DOHH2 (cell line): Measurements from ENCODE around the gene VPS13A.

Experiments
- H3F3A ChIP-seq: fragments of 200-600 bp; sonication (generic), shearing (Covaris generic); 2 replicates; pipeline ENCODE4 v1.6.0; 2016; ENCODE audit warnings: antibody characterized with exemption, mild to moderate bottlenecking; ENCODE audit not compliant: control insufficient read depth, insufficient read depth
- H3K27ac ChIP-seq: fragments of 200-600 bp; sonication (generic); 2 replicates; pipeline ENCODE4 v1.5.1; 2014; ENCODE audit warnings: low read depth, mild to moderate bottlenecking, low read length, moderate library complexity
- H3K27me3 ChIP-seq: fragments of 200-600 bp; sonication (generic); 2 replicates; pipeline ENCODE4 v1.6.1; 2014; ENCODE audit warnings: mild to moderate bottlenecking, low read length, mixed read lengths; ENCODE audit not compliant: control insufficient read depth
- H3K36me3 ChIP-seq: fragments of 200-600 bp; sonication (generic); 2 replicates; pipeline ENCODE4 v1.6.1; 2014; ENCODE audit warnings: mild to moderate bottlenecking, low read length, moderate library complexity, mixed read lengths; ENCODE audit not compliant: control insufficient read depth
- H3K4me1 ChIP-seq: fragments of 200-600 bp; sonication (generic); 2 replicates; pipeline ENCODE4 v1.6.1; 2014; ENCODE audit warnings: mild to moderate bottlenecking, low read length, mixed read lengths; ENCODE audit not compliant: control insufficient read depth
- H3K4me2 ChIP-seq: fragments of 200-600 bp; sonication (generic); 2 replicates; pipeline ENCODE4 v1.6.0; 2014; ENCODE audit warnings: mild to moderate bottlenecking, low read length, moderate library complexity
- H3K4me3 ChIP-seq: fragments of 200-600 bp; sonication (generic); 2 replicates; pipeline ENCODE4 v1.5.1; 2014; ENCODE audit warnings: mild to moderate bottlenecking, low read length, mixed read lengths
- H3K79me2 ChIP-seq: fragments of 200-600 bp; sonication (generic); 2 replicates; pipeline ENCODE4 v1.6.1; 2014; ENCODE audit warnings: mild to moderate bottlenecking, low read length, mixed read lengths; ENCODE audit not compliant: control insufficient read depth
- H3K9me2 ChIP-seq: fragments of 200-600 bp; sonication (generic); replicated peaks from 2 replicates; pipeline ENCODE4 v1.6.1; 2014; ENCODE audit warnings: mild to moderate bottlenecking, low read length, mixed read lengths; ENCODE audit not compliant: control insufficient read depth
- H3K9me3 ChIP-seq: fragments of 200-600 bp; sonication (generic); 2 replicates; pipeline ENCODE4 v1.6.1; 2014; ENCODE audit warnings: antibody characterized with exemption, low read length, mixed read lengths; ENCODE audit not compliant: control insufficient read depth, insufficient read depth
- H4K20me1 ChIP-seq: fragments of 200-600 bp; sonication (generic); 2 replicates; pipeline ENCODE4 v1.6.0; 2014; ENCODE audit warnings: low read depth, mild to moderate bottlenecking, antibody characterized with exemption, low read length, moderate library complexity; ENCODE audit not compliant: control insufficient read depth, insufficient read depth
- CTCF ChIP-seq: fragments of 200-600 bp; sonication (generic); IDR thresholded peaks from one replicate; pipeline ENCODE4 v1.5.1; 2014; ENCODE audit warnings: antibody characterized with exemption, mild to moderate bottlenecking, low read depth, low read length; ENCODE audit not compliant: poor library complexity, severe bottlenecking
- EZH2phosphoT487 ChIP-seq: fragments of 200-600 bp; sonication (generic); IDR thresholded peaks from 2 replicates; pipeline ENCODE4 v1.6.1; 2017; ENCODE audit warnings: borderline replicate concordance, mild to moderate bottlenecking, antibody characterized with exemption, low read length, moderate library complexity, mixed read lengths

The VPS13A gene

GRCh38 chr9:77375956-77376532 lies 198.7 kb downstream of the VPS13A start:
- H4K20me1 ChIP-seq: no peaks in the 10 kb centered on the region
- no peaks in the 10 kb centered on the region for H3K9me2 ChIP-seq
- peaks cover 8% of the 10 kb centered on the region for H3K36me3 ChIP-seq
- no peaks in the 10 kb centered on the region for H3K4me1 ChIP-seq
- H3K27ac ChIP-seq: no peak overlapping the region
- TF ChIP-seq CTCF (no peak), EZH2phosphoT487 (no peak)
- H3K4me2 ChIP-seq: no peak overlapping the region
- H3K9me3 ChIP-seq: no peaks in the 10 kb centered on the region
- no peaks in the 10 kb centered on the region for H3F3A ChIP-seq
- H3K27me3 ChIP-seq: no peaks in the 10 kb centered on the region
- H3K4me3 ChIP-seq: no peak overlapping the region
- H3K79me2 ChIP-seq: no peaks in the 10 kb centered on the region

GRCh38 chr9:77384406-77384805 lies 207.1 kb downstream of the VPS13A start:
- Histone ChIP-seq H3K4me3 (no peak overlapping the region), H3K9me3 (no peaks in the 10 kb centered on the region), H3K27me3 (no peaks in the 10 kb centered on the region), H3K36me3 (peaks cover 15% of the 10 kb centered on the region), H4K20me1 (no peaks in the 10 kb centered on the region), H3K27ac (no peak overlapping the region), H3K79me2 (no peaks in the 10 kb centered on the region), H3F3A (no peaks in the 10 kb centered on the region), H3K9me2 (no peaks in the 10 kb centered on the region), H3K4me2 (no peak overlapping the region), H3K4me1 (no peaks in the 10 kb centered on the region)
- TF ChIP-seq CTCF (no peak), EZH2phosphoT487 (no peak)

GRCh38 chr9:77386187-77386586 lies 208.9 kb downstream of the VPS13A start:
- no peak overlapping the region for H3K4me3 ChIP-seq
- no peaks in the 10 kb centered on the region for H3F3A ChIP-seq
- H3K4me1 ChIP-seq: no peaks in the 10 kb centered on the region
- no peak for TF ChIP-seq CTCF
- no peak for TF ChIP-seq EZH2phosphoT487
- H3K9me3 ChIP-seq: no peaks in the 10 kb centered on the region
- no peaks in the 10 kb centered on the region for H3K79me2 ChIP-seq
- H3K27ac ChIP-seq: no peak overlapping the region
- no peaks in the 10 kb centered on the region for H3K9me2 ChIP-seq
- H3K36me3 ChIP-seq: peaks cover 10% of the 10 kb centered on the region
- no peaks in the 10 kb centered on the region for H4K20me1 ChIP-seq
- no peak overlapping the region for H3K4me2 ChIP-seq
- no peaks in the 10 kb centered on the region for H3K27me3 ChIP-seq

GRCh38 chr9:77391834-77392233 lies 214.5 kb downstream of the VPS13A start:
- TF ChIP-seq CTCF: no peak
- TF ChIP-seq EZH2phosphoT487: no peak

More at GRCh38 chr9:77391834-77392233, 214.5 kb downstream of the VPS13A start:
- H3K36me3 ChIP-seq: no peaks in the 10 kb centered on the region
- no peaks in the 10 kb centered on the region for H3K9me2 ChIP-seq
- H3K4me3 ChIP-seq: no peak overlapping the region
- H3K27me3 ChIP-seq: no peaks in the 10 kb centered on the region
- H3K79me2 ChIP-seq: no peaks in the 10 kb centered on the region
- H3F3A ChIP-seq: no peaks in the 10 kb centered on the region
- no peaks in the 10 kb centered on the region for H3K4me1 ChIP-seq
- H3K4me2 ChIP-seq: no peak overlapping the region
- H3K27ac ChIP-seq: no peak overlapping the region
- no peaks in the 10 kb centered on the region for H3K9me3 ChIP-seq
- H4K20me1 ChIP-seq: no peaks in the 10 kb centered on the region
